ENCODE data around the gene MAPK11. TPM values are rescaled to one million over a fixed set of nuclear protein-coding genes. Genes with fewer than 3 reads are reported as not detected.

The MAPK11 gene
- total and polyA plus RNA-seq, 2 donors (not counting 1 experiment from before 2014, with no cell fraction given) = 8.1 to 9.9 TPM

GRCh38 chr22:50270666-50271394 lies 650 bp upstream of the MAPK11 start:
- Histone ChIP-seq H3K4me1 (ENCODE audit: control insufficient read depth in 2 of 2, insufficient read depth in 2 of 2, low read length in 2 of 2) (peaks cover 23 to 34% of the 10 kb centered on the region in 2 donors), H3K9me3 (ENCODE audit: control extremely low read depth in 1 of 3, control insufficient read depth in 2 of 3, insufficient read depth in 1 of 3, low read length in 2 of 3) (no peaks in the 10 kb centered on the region), H4K20me1 (ENCODE audit: control insufficient read depth, insufficient read depth, low read length, poor library complexity, severe bottlenecking) (peaks cover 11% of the 10 kb centered on the region), H3K27me3 (replicated peaks in 1 of 4; ENCODE audit: control extremely low read depth in 1 of 4, control insufficient read depth in 3 of 4, insufficient read depth in 4 of 4, low read length in 3 of 4) (peaks cover 0 to 23% (median 9%) of the 10 kb centered on the region in 4 experiments), H3K4me3 (ENCODE audit: control extremely low read depth in 1 of 5, extremely low read depth in 1 of 5, insufficient read depth in 1 of 5, low read depth in 2 of 5, low read length in 4 of 5) (peak overlapping the region in 4 of 5 experiments; percentile 43 to 79 (median 62)), H3K36me3 (replicated peaks in 1 of 2; ENCODE audit: control extremely low read depth in 1 of 2, control insufficient read depth in 1 of 2, extremely low read depth in 1 of 2, insufficient read depth in 2 of 2, low read length in 1 of 2) (no peaks in the 10 kb centered on the region), H2AFZ (ENCODE audit: insufficient read depth, low read depth, low read length, poor library complexity, severe bottlenecking) (peak overlapping the region; percentile 47), H3K27ac (ENCODE audit: low read length in 2 of 2) (no peak overlapping the region), H3K79me2 (ENCODE audit: control insufficient read depth, insufficient read depth, low read length) (no peaks in the 10 kb centered on the region), H3K9ac (ENCODE audit: low read length) (peak overlapping the region; percentile 70), H3K4me2 (replicated peaks; ENCODE audit: low read depth, low read length, poor library complexity, severe bottlenecking) (peak overlapping the region; percentile 96)
- TF ChIP-seq EZH2 (IDR thresholded peaks at IDR 0.05; ENCODE audit: borderline replicate concordance, insufficient read depth, low read depth, low read length, poor library complexity, severe bottlenecking) (no peak), CTCF (IDR thresholded peaks at IDR 0.05) (no peak)
- Mint-ChIP-seq H3K27ac (peak overlapping the region; percentile 10), H3K27me3 (no peaks in the 10 kb centered on the region), H3K4me3 (peak overlapping the region; percentile 80), H3K9me3 (ENCODE audit: insufficient read depth) (no peaks in the 10 kb centered on the region), H3K4me1 (peaks cover 19% of the 10 kb centered on the region)
- ChIA-PET CTCF (interaction anchor here (0.7 to 1.9 kb wide), 4 partner anchors 51 to 123 kb away, joined by 3 to 6 read pairs (median 3); no protein-coding TSS in a partner anchor), POLR2A (interaction anchor here (0.6 to 0.7 kb wide), 3 partner anchors 31 to 93 kb away, joined by 4 to 11 read pairs (median 8); no protein-coding TSS in a partner anchor)
- WGBS (ENCODE audit: insufficient coverage) = 1% methylated on average over 53 of the region's 53 CpGs
- intact Hi-C loops (cut with micrococcal nuclease) = loop anchor here (1.0 to 2.0 kb wide), 5 partner anchors 18 to 350 kb away; partner anchors contain the start of gene TUBGCP6
- DNase-seq (peak; percentile 82), ATAC-seq (ENCODE audit: low read depth) (peak; percentile 58)

- peak overlapping the region; percentile 54 for H2AFZ ChIP-seq (ENCODE audit: insufficient read depth, low read depth, low read length, poor library complexity, severe bottlenecking)
Measured at GRCh38 chr22:50269573-50269969, 609 bp downstream of the MAPK11 start.

More at GRCh38 chr22:50269573-50269969, 609 bp downstream of the MAPK11 start:
- ATAC-seq (ENCODE audit: low read depth) (no peak), DNase-seq (no peak)
- H3K9me3 Mint-ChIP-seq (ENCODE audit: insufficient read depth) = no peaks in the 10 kb centered on the region
- Histone ChIP-seq H3K9ac (ENCODE audit: low read length) (peak overlapping the region; percentile 70), H3K79me2 (ENCODE audit: control insufficient read depth, insufficient read depth, low read length) (no peaks in the 10 kb centered on the region), H4K20me1 (ENCODE audit: control insufficient read depth, insufficient read depth, low read length, poor library complexity, severe bottlenecking) (peaks cover 11% of the 10 kb centered on the region), H3K9me3 (ENCODE audit: control extremely low read depth in 1 of 3, control insufficient read depth in 2 of 3, insufficient read depth in 1 of 3, low read length in 2 of 3) (no peaks in the 10 kb centered on the region), H3K36me3 (replicated peaks in 1 of 2; ENCODE audit: control extremely low read depth in 1 of 2, control insufficient read depth in 1 of 2, extremely low read depth in 1 of 2, insufficient read depth in 2 of 2, low read length in 1 of 2) (no peaks in the 10 kb centered on the region), H3K4me3 (ENCODE audit: control extremely low read depth in 1 of 5, extremely low read depth in 1 of 5, insufficient read depth in 1 of 5, low read depth in 2 of 5, low read length in 4 of 5) (peak overlapping the region in 4 of 5 experiments; percentile 21 to 60 (median 54)), H3K27ac (ENCODE audit: low read length in 2 of 2) (no peak overlapping the region), H3K4me2 (replicated peaks; ENCODE audit: low read depth, low read length, poor library complexity, severe bottlenecking) (peak overlapping the region; percentile 96), H3K4me1 (ENCODE audit: control insufficient read depth in 2 of 2, insufficient read depth in 2 of 2, low read length in 2 of 2) (peaks cover 23 to 34% of the 10 kb centered on the region in 2 donors), H3K27me3 (replicated peaks in 1 of 4; ENCODE audit: control extremely low read depth in 1 of 4, control insufficient read depth in 3 of 4, insufficient read depth in 4 of 4, low read length in 3 of 4) (peaks cover 0 to 23% (median 9%) of the 10 kb centered on the region in 4 experiments)
- TF ChIP-seq EZH2 (IDR thresholded peaks at IDR 0.05; ENCODE audit: borderline replicate concordance, insufficient read depth, low read depth, low read length, poor library complexity, severe bottlenecking) (no peak), CTCF (IDR thresholded peaks at IDR 0.05) (no peak)
- peak overlapping the region; percentile 62 for H3K4me3 Mint-ChIP-seq
- CTCF ChIA-PET = interaction anchor here (1.0 kb wide), 2 partner anchors 58 to 59 kb away, joined by 3 read pairs; no protein-coding TSS in a partner anchor
- intact Hi-C loops (cut with micrococcal nuclease) = no loop called here
- 3% methylated on average over 15 of the region's 18 CpGs for WGBS (ENCODE audit: insufficient coverage)
- no peaks in the 10 kb centered on the region for H3K27me3 Mint-ChIP-seq
- POLR2A ChIA-PET = interaction anchor here (1.1 kb wide), 1 partner anchor 18 kb away, joined by 3 read pairs; no protein-coding TSS in a partner anchor
- H3K27ac Mint-ChIP-seq = no peak overlapping the region
- H3K4me1 Mint-ChIP-seq = peaks cover 19% of the 10 kb centered on the region

Measured in B cell (primary cell).